Hindlimb muscle (tissue), 1 donor: ENCODE results near the gene SLC25A34. TPM values are rescaled to one million over a fixed set of nuclear protein-coding genes. Genes with fewer than 3 reads are reported as not detected.

Experiments used
- DNase-seq: peaks from one replicate; pipeline ENCODE4 v3.0.0-alpha.2; 2013
- polyA plus RNA-seq: library from polyadenylated mRNA; unstranded; fragments of 120-200 nt; gene quantifications from one replicate; pipeline ENCODE4 v1.2.1, GENCODE V29; 2013; ENCODE audit not compliant: insufficient read length

SLC25A34 gene
- polyA plus RNA-seq, 1 donor = 7.2 TPM

DNA sequence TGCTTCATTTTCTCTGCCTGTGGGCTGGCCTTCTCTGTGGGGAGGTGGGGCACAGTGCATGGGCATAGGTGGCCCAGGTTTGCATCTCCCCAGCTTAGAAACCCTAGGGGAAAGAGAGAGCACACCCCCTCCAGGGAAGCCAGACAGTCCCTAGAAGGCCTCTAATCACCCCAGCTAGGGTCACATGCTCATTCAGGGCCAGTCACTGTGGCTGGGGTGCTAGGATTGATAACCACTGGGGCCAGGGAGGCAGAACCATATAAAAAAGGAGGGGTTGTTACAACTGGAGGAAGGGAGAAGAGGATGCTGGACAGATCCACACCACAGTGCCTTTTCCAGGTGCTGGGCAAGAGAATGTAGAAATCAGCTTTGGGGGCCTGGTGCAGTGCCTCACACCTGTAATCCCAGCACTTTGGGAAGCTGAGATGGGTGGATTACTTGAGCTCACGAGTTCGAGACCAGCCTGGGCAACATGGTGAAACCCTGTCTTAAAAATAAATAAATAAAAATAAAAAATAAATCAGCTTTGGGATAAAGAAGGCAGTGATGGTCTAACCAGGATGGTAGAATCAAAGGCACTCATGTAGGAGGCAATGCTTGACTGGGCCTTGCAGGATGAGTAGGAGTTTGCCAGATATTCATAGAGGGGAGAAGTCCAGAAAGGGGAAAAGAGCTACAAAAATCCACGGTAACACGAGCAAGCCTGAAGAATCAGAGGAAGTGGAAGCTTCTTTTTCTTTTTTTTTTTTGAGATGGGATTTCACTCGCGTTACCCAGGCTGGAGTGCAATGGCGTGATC, 42.0 kb downstream of the SLC25A34 start:
- no peak for DNase-seq

DNA sequence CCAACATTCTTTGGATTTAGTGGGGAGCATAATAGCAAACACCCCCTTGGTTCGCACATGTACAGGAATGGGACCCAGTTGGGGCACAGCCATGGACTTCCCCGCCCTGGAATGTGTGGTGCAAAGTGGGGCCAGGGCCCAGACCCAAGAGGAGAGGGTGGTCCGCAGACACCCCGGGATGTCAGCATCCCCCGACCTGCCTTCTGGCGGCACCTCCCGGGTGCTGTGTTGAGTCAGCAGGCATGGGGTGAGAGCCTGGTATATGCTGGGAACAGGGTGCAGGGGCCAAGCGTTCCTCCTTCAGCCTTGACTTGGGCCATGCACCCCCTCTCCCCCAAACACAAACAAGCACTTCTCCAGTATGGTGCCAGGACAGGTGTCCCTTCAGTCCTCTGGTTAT, 49.6 kb downstream of the SLC25A34 start:
- DNase-seq = no peak

DNA sequence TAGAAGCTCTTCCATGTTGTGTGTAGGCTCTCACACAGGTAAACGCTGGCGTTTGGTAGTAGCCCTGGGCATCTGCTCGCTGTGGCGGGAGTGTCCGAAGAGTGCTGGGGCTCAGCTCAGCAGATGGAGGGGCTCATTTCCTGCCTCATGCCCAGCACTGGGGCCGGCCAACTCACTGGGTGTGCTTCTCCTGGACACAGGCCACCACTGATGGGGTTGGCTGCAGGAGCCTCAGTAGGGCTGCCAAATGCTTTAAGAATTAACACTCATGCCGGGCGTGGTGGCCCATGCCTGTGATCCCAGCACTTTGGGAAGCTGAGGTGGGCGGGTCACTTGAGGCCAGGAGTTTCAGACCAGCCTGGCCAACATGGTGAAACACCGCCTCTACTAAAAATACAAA, 50.5 kb downstream of the SLC25A34 start:
- no peak for DNase-seq

DNA sequence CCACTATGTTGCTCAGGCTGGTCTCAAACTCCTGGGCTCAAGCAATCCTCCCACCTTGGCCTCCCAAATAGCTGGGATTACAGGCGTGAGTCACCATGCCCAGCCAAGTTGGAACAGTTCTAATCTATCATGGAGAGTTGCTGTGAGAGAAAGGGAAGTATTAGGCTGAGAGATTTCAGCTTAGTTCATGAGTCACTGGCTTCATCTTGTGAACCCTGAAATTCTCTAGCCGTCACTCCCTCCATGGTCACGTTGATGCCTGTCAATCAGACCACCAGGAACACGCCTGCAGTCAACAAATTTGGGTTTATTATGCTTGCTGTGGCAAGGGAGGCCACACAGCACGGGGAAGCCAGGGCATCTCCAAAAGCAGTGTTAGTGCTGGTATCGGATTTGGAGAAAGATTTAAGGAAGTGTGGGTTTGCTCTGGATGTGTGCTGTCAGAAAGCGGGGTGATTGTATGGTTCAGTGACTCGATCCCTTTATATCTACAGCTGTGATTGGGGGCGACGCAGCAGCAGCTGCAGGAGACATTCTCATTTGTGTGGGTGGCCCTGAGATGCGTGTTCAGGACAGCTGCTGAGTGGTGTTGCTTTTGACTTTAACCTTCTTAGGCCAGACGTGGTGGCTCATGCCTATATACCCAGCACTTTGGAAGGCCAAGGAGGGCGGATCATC, 52.7 kb downstream of the SLC25A34 start:
- no peak for DNase-seq

Other genes starting within 250 kb of the SLC25A34 start
- gene CASP9, start 212.0 kb upstream of the SLC25A34 start, polyA plus RNA-seq = 21.9 TPM
- gene DNAJC16, start 209.4 kb upstream of the SLC25A34 start, polyA plus RNA-seq = 16.3 TPM
- gene AGMAT, start 151.2 kb upstream of the SLC25A34 start, polyA plus RNA-seq = 3.4 TPM
- gene DDI2, start 118.8 kb upstream of the SLC25A34 start, polyA plus RNA-seq = 24.3 TPM
- 58.9 TPM for gene PLEKHM2, start 51.9 kb upstream of the SLC25A34 start, polyA plus RNA-seq
- gene TMEM82, start 6.2 kb downstream of the SLC25A34 start, polyA plus RNA-seq = not detected
- gene FBLIM1, start 22.5 kb downstream of the SLC25A34 start, polyA plus RNA-seq = 30.5 TPM
- 1.6 TPM for gene UQCRHL, start 71.4 kb downstream of the SLC25A34 start, polyA plus RNA-seq
- gene SPEN, start 111.4 kb downstream of the SLC25A34 start, polyA plus RNA-seq = 38.3 TPM
- 24.5 TPM for gene ZBTB17, start 239.8 kb downstream of the SLC25A34 start, polyA plus RNA-seq